ENCODE measurements around the gene LILRA6. TPM values are rescaled to one million over a fixed set of nuclear protein-coding genes. Genes with fewer than 3 reads are reported as not detected.
"Not testable (repeated sequence)": the region's sequence is repeated elsewhere in the genome, so short reads cannot be mapped to it uniquely, and the experiment has no call there.

The LILRA6 gene
- total RNA-seq, 1 experiment from 2014 or later, result not detected

DNA sequence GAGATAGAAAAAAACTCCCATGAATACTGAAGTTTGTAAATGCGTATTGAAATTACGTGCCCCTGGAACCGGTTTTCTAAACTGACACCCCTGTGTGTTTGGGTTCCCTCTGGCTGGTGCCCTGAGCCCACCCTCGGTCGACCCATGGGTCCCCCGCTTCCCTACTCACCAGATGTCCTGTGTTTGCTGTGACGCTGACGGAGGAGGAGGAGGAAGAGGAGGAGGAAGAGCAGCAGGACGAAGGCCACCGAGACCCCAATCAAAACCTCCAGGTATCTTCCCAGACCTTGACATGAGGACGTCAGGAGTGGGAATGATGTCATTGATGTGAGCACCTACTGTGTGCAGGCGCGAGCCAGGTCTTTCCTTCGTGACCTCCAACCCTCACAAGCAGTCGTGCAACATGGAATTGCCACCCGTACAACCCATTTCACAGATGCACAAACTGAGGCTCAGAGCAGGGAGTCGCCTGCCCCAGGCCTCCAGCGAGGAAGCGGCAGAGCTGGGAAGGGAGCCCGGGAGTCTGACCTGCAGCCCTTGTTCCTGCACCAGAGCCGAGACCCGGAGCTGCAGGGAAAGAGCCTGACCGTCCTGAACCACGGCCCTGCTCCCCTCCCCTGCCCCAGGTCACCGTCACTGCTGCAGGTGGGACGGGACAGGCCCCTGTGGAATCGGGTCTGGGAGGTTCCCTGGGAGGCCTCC lies 23.5 kb downstream of the LILRA6 start:
- intact Hi-C loops (cut with micrococcal nuclease; ENCODE audit: unreplicated experiment), result no loop called here
- H3K4me3 ChIP-seq (ENCODE audit: low read depth, low read length), result no peak overlapping the region
- ChIA-PET CTCF (no interaction called here), POLR2A (no interaction called here)
- Mint-ChIP-seq H3K27me3 (ENCODE audit: insufficient read depth, unreplicated experiment) (no peaks in the 10 kb centered on the region), H3K4me3 (ENCODE audit: unreplicated experiment) (no peak overlapping the region), H3K4me1 (ENCODE audit: low read depth, unreplicated experiment) (no peaks in the 10 kb centered on the region), H3K27ac (ENCODE audit: unreplicated experiment) (no peak overlapping the region), H3K36me3 (ENCODE audit: insufficient read depth, unreplicated experiment) (peaks cover 46% of the 10 kb centered on the region), H3K9me3 (ENCODE audit: unreplicated experiment) (no peaks in the 10 kb centered on the region)
- peak in 1 of 2 experiments; percentile 17 for DNase-seq
- no TSS peak for BruUV-seq (replicated peaks)
- TF ChIP-seq, protein P1, sequence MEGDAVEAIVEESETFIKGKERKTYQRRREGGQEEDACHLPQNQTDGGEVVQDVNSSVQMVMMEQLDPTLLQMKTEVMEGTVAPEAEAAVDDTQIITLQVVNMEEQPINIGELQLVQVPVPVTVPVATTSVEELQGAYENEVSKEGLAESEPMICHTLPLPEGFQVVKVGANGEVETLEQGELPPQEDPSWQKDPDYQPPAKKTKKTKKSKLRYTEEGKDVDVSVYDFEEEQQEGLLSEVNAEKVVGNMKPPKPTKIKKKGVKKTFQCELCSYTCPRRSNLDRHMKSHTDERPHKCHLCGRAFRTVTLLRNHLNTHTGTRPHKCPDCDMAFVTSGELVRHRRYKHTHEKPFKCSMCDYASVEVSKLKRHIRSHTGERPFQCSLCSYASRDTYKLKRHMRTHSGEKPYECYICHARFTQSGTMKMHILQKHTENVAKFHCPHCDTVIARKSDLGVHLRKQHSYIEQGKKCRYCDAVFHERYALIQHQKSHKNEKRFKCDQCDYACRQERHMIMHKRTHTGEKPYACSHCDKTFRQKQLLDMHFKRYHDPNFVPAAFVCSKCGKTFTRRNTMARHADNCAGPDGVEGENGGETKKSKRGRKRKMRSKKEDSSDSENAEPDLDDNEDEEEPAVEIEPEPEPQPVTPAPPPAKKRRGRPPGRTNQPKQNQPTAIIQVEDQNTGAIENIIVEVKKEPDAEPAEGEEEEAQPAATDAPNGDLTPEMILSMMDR (IDR thresholded peaks at IDR 0.05; ENCODE audit: insufficient read depth in 1 of 2, low read depth in 1 of 2, low read length in 1 of 2, severe bottlenecking in 1 of 2, unreplicated experiment in 1 of 2), result no peak
- no peaks in the 10 kb centered on the region for H3K36me3 ChIP-seq (ENCODE audit: control insufficient read depth, insufficient read depth, low read length)
- H3K9me3 ChIP-seq, result no peaks in the 10 kb centered on the region
- no peaks in the 10 kb centered on the region for H3K4me1 ChIP-seq
- no peaks in the 10 kb centered on the region for H3K27me3 ChIP-seq (replicated peaks; ENCODE audit: control insufficient read depth, insufficient read depth, low read length)

DNA sequence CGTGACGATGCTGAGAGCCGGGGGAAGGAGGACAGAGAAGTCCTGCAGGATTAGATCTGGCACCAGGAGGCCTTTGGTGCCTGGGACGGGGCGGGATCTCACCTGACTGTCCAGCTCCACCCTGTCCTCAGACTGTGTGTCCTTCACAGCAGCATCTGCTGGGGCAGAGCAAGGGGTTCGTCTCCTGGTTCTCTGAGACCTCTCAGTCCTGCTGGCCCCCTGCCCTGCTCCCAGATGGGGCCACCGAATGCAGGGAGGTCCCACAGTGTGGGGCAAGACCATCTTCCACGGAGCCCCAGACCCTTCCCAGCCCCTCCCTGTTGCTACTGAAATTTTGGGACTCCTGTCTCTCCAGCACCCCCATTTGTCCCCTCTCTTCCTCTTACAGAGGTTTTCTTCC lies 24.3 kb downstream of the LILRA6 start:
- no peak overlapping the region for H3K4me3 Mint-ChIP-seq (ENCODE audit: unreplicated experiment)
- intact Hi-C loops (cut with micrococcal nuclease; ENCODE audit: unreplicated experiment), result no loop called here
- H3K36me3 Mint-ChIP-seq (ENCODE audit: insufficient read depth, unreplicated experiment), result peaks cover 48% of the 10 kb centered on the region
- H3K27me3 Mint-ChIP-seq (ENCODE audit: insufficient read depth, unreplicated experiment), result no peaks in the 10 kb centered on the region
- no peaks in the 10 kb centered on the region for H3K9me3 Mint-ChIP-seq (ENCODE audit: unreplicated experiment)
- Histone ChIP-seq H3K27me3 (replicated peaks; ENCODE audit: control insufficient read depth, insufficient read depth, low read length) (no peaks in the 10 kb centered on the region), H3K4me1 (no peaks in the 10 kb centered on the region), H3K36me3 (ENCODE audit: control insufficient read depth, insufficient read depth, low read length) (no peaks in the 10 kb centered on the region), H3K4me3 (ENCODE audit: low read depth, low read length) (no peak overlapping the region), H3K9me3 (no peaks in the 10 kb centered on the region)
- TF ChIP-seq, protein P1 (IDR thresholded peaks at IDR 0.05; ENCODE audit: insufficient read depth in 1 of 2, low read depth in 1 of 2, low read length in 1 of 2, severe bottlenecking in 1 of 2, unreplicated experiment in 1 of 2), result no peak
- H3K27ac Mint-ChIP-seq (ENCODE audit: unreplicated experiment), result no peak overlapping the region
- BruUV-seq (replicated peaks), result no TSS peak
- no peak for DNase-seq
- ChIA-PET CTCF (no interaction called here), POLR2A (no interaction called here)
- no peaks in the 10 kb centered on the region for H3K4me1 Mint-ChIP-seq (ENCODE audit: low read depth, unreplicated experiment)

- DNase-seq; BruUV-seq (replicated peaks); POLR2A ChIA-PET: not testable (repeated sequence)
Measured at GRCh38 chr19:54217517-54218247, 24.9 kb downstream of the LILRA6 start.

More at GRCh38 chr19:54217517-54218247, 24.9 kb downstream of the LILRA6 start:
- H3K4me3 Mint-ChIP-seq (ENCODE audit: unreplicated experiment); H3K27ac Mint-ChIP-seq (ENCODE audit: unreplicated experiment); intact Hi-C loops (cut with micrococcal nuclease; ENCODE audit: unreplicated experiment); H3K9me3 ChIP-seq; CTCF ChIA-PET; H3K27me3 Mint-ChIP-seq (ENCODE audit: insufficient read depth, unreplicated experiment); H3K27me3 ChIP-seq (replicated peaks; ENCODE audit: control insufficient read depth, insufficient read depth, low read length); H3K4me3 ChIP-seq (ENCODE audit: low read depth, low read length); H3K9me3 Mint-ChIP-seq (ENCODE audit: unreplicated experiment); H3K4me1 Mint-ChIP-seq (ENCODE audit: low read depth, unreplicated experiment); H3K4me1 ChIP-seq; H3K36me3 ChIP-seq (ENCODE audit: control insufficient read depth, insufficient read depth, low read length): not testable (repeated sequence)
- peaks cover 51% of the 10 kb centered on the region for H3K36me3 Mint-ChIP-seq (ENCODE audit: insufficient read depth, unreplicated experiment)

Measured in Caco-2 (cell line).